HCEC 1CT (cell line): ENCODE results near the gene DIS3L2.
A peak's percentile ranks its signal among the peaks of the same experiment; 100 is the strongest.

Experiments
- DNase-seq: peaks from one replicate; pipeline ENCODE4 v3.0.0-alpha.2; 2017

The DIS3L2 gene

GRCh38 chr2:232276084-232276732 is 314.7 kb downstream of the DIS3L2 start:
- DNase-seq = no peak

- DNase-seq = no peak
Observed at GRCh38 chr2:232276733-232277313, 315.3 kb downstream of the DIS3L2 start.

- no peak for DNase-seq
Observed at GRCh38 chr2:232278534-232278933, 317.0 kb downstream of the DIS3L2 start.

GRCh38 chr2:232280341-232280740 is 318.8 kb downstream of the DIS3L2 start:
- no peak for DNase-seq

- no peak for DNase-seq
Observed at GRCh38 chr2:232281858-232282507, 320.5 kb downstream of the DIS3L2 start.

- DNase-seq = no peak
Observed at GRCh38 chr2:232282508-232283055, 321.1 kb downstream of the DIS3L2 start.

- DNase-seq = no peak
Observed at GRCh38 chr2:232286001-232286868, 324.7 kb downstream of the DIS3L2 start.

GRCh38 chr2:232287316-232287715 is 325.8 kb downstream of the DIS3L2 start:
- DNase-seq = no peak

- DNase-seq = no peak
Observed at GRCh38 chr2:232288489-232289030, 327.0 kb downstream of the DIS3L2 start.

GRCh38 chr2:232290668-232291067 is 329.2 kb downstream of the DIS3L2 start:
- no peak for DNase-seq

GRCh38 chr2:232291343-232291742 is 329.8 kb downstream of the DIS3L2 start:
- no peak for DNase-seq

GRCh38 chr2:232292395-232293154 is 331.1 kb downstream of the DIS3L2 start:
- peak; percentile 44 for DNase-seq

- no peak for DNase-seq
Observed at GRCh38 chr2:232293191-232293590, 331.7 kb downstream of the DIS3L2 start.

GRCh38 chr2:232295971-232296370 is 334.5 kb downstream of the DIS3L2 start:
- DNase-seq = no peak

- DNase-seq = no peak
Observed at GRCh38 chr2:232296776-232297525, 335.4 kb downstream of the DIS3L2 start.

GRCh38 chr2:232299084-232299483 is 337.6 kb downstream of the DIS3L2 start:
- DNase-seq = no peak

- no peak for DNase-seq
Observed at GRCh38 chr2:232299927-232300674, 338.6 kb downstream of the DIS3L2 start.

GRCh38 chr2:232300894-232301387 is 339.4 kb downstream of the DIS3L2 start:
- DNase-seq = no peak

GRCh38 chr2:232304236-232304635 is 342.7 kb downstream of the DIS3L2 start:
- DNase-seq = no peak

GRCh38 chr2:232306741-232307305 is 345.3 kb downstream of the DIS3L2 start:
- no peak for DNase-seq
